ENCODE results near the gene COPS4. TPM values are rescaled to one million over a fixed set of nuclear protein-coding genes. Genes with fewer than 3 reads are reported as not detected.

Gene COPS4
- total and polyA plus RNA-seq, 10 of the 15 experiments (the other 5 are each of a cell fraction or from before 2014, with no cell fraction given) = 34.2 to 159 (median 66.7) TPM

- peaks cover 2 to 5% of the 10 kb centered on the region in 2 experiments for H3K36me3 ChIP-seq (ENCODE audit: control insufficient read depth in 2 of 2, insufficient read depth in 2 of 2, low read length in 1 of 2)
- POLR2A ChIA-PET = no interaction called here
These were observed 46.6 kb upstream of the COPS4 start for GRCh38 chr4:82988323-82988832.

More at GRCh38 chr4:82988323-82988832, 46.6 kb upstream of the COPS4 start:
- H2AFZ ChIP-seq (ENCODE audit: control insufficient read depth, low read depth, low read length) = no peak overlapping the region
- peaks cover 5% of the 10 kb centered on the region; the same call in 1 of the 2 replicates for H3K4me1 ChIP-seq (ENCODE audit: control insufficient read depth, insufficient read depth, low read length)
- no peak for ATAC-seq
- no peaks in the 10 kb centered on the region for H3K9me3 ChIP-seq (replicated peaks; ENCODE audit: control insufficient read depth, insufficient read depth, low read length)
- no peak overlapping the region for H3K4me3 ChIP-seq
- no peak for FAIRE-seq
- H3K79me2 ChIP-seq (ENCODE audit: control insufficient read depth, insufficient read depth, low read length) = peaks cover 25% of the 10 kb centered on the region
- ChIA-PET SMC1A (ENCODE audit: uncharacterized antibody, unreplicated experiment) (interaction anchor here (0.9 to 3.3 kb wide), 2 partner anchors 11 to 293 kb away, joined by 3 to 10 read pairs; no protein-coding TSS in a partner anchor), RAD21 (ENCODE audit: unreplicated experiment) (no interaction called here), CTCF (no interaction called here)
- DNase-seq (ENCODE audit: low read depth, low spot score) = no peak
- TF ChIP-seq IRF4 (IDR thresholded peaks at IDR 0.05; ENCODE audit: low read depth, low read length) = no peak
- TF ChIP-seq MTA2 (IDR thresholded peaks at IDR 0.05; ENCODE audit: low read depth) = no peak
- TF ChIP-seq SPI1 (IDR thresholded peaks at IDR 0.05; ENCODE audit: borderline replicate concordance, insufficient read depth, low read depth, low read length) = no peak
- TF ChIP-seq PKNOX1 (IDR thresholded peaks at IDR 0.05) = no peak
- TF ChIP-seq PAX8 (IDR thresholded peaks at IDR 0.05) = no peak
- TF ChIP-seq RB1 (IDR thresholded peaks at IDR 0.05; ENCODE audit: borderline replicate concordance) = no peak
- TF ChIP-seq MEF2A (IDR thresholded peaks at IDR 0.05; ENCODE audit: insufficient read depth, low read depth, low read length) = no peak
- no peak for TF ChIP-seq IRF3 (IDR thresholded peaks at IDR 0.05)
- no peak for TF ChIP-seq SUZ12 (IDR thresholded peaks at IDR 0.05; ENCODE audit: unreplicated experiment)
- TF ChIP-seq ZNF622 (IDR thresholded peaks at IDR 0.05) = no peak
- TF ChIP-seq BRCA1 (IDR thresholded peaks at IDR 0.05; ENCODE audit: low read depth, low read length) = no peak
- TF ChIP-seq SRF (IDR thresholded peaks at IDR 0.05; ENCODE audit: low read depth in 2 of 2, low read length in 2 of 2) = no peak
- TF ChIP-seq RFX5 (IDR thresholded peaks at IDR 0.05; ENCODE audit: low read depth, low read length) = no peak
- no peak for TF ChIP-seq ZBTB40 (IDR thresholded peaks at IDR 0.05; ENCODE audit: borderline replicate concordance)
- H4K20me1 ChIP-seq (ENCODE audit: control insufficient read depth, insufficient read depth) = no peaks in the 10 kb centered on the region
- no TSS peak for BruUV-seq (replicated peaks)
- in situ Hi-C loops (cut with MboI) (no loop called here), intact Hi-C loops (cut with micrococcal nuclease; ENCODE audit: unreplicated experiment) (loop anchor here (2.0 kb wide), 1 partner anchor 22 kb away; the partner anchor contains the start of gene LIN54)
- WGBS (ENCODE audit: insufficient coverage, insufficient replicate concordance, low lambda C conversion rate, missing lambda C conversion rate) = 100% methylated on average over 2 of the region's 2 CpGs
- H3K9ac ChIP-seq (ENCODE audit: control insufficient read depth, insufficient read depth, low read length) = no peak overlapping the region
- no peaks in the 10 kb centered on the region for H3K27me3 ChIP-seq (replicated peaks in 1 of 2; ENCODE audit: control insufficient read depth in 2 of 2, insufficient read depth in 2 of 2, low read length in 1 of 2)
- H3K27ac ChIP-seq (ENCODE audit: control insufficient read depth, insufficient read depth) = no peak overlapping the region
- no peak overlapping the region for H3K4me2 ChIP-seq (ENCODE audit: control insufficient read depth, insufficient read depth)

Measured in GM12878 (cell line).